Measurements from ENCODE around the gene ACOX3.
A peak's percentile ranks its signal among the peaks of the same experiment; 100 is the strongest.

Gene ACOX3

GRCh38 chr4:8376361-8377102 is 64.0 kb downstream of the ACOX3 start:
- H3K4me1 Mint-ChIP-seq = no peaks in the 10 kb centered on the region

GRCh38 chr4:8374851-8375649 is 65.5 kb downstream of the ACOX3 start:
- H3K4me1 Mint-ChIP-seq = no peaks in the 10 kb centered on the region
- ATAC-seq = no peak
- no peaks in the 10 kb centered on the region for H3K27me3 Mint-ChIP-seq
- H3K36me3 Mint-ChIP-seq (ENCODE audit: low read depth) = no peaks in the 10 kb centered on the region
- no peak for DNase-seq
- no peaks in the 10 kb centered on the region for H3K9me3 Mint-ChIP-seq
- no peak overlapping the region for H3K27ac Mint-ChIP-seq
- no peak overlapping the region for H3K4me3 Mint-ChIP-seq

More at GRCh38 chr4:8376361-8377102, 64.0 kb downstream of the ACOX3 start:
- no peak overlapping the region for H3K4me3 Mint-ChIP-seq
- no peaks in the 10 kb centered on the region for H3K36me3 Mint-ChIP-seq (ENCODE audit: low read depth)
- no peak overlapping the region for H3K27ac Mint-ChIP-seq
- H3K9me3 Mint-ChIP-seq = no peaks in the 10 kb centered on the region
- ATAC-seq = no peak
- no peak for DNase-seq
- no peaks in the 10 kb centered on the region for H3K27me3 Mint-ChIP-seq

GRCh38 chr4:8373973-8374545 is 66.5 kb downstream of the ACOX3 start:
- ATAC-seq (no peak), DNase-seq (no peak)
- H3K27ac Mint-ChIP-seq = no peak overlapping the region
- no peaks in the 10 kb centered on the region for H3K9me3 Mint-ChIP-seq
- H3K4me1 Mint-ChIP-seq = no peaks in the 10 kb centered on the region
- H3K36me3 Mint-ChIP-seq (ENCODE audit: low read depth) = no peaks in the 10 kb centered on the region
- no peak overlapping the region for H3K4me3 Mint-ChIP-seq
- no peaks in the 10 kb centered on the region for H3K27me3 Mint-ChIP-seq

DNA sequence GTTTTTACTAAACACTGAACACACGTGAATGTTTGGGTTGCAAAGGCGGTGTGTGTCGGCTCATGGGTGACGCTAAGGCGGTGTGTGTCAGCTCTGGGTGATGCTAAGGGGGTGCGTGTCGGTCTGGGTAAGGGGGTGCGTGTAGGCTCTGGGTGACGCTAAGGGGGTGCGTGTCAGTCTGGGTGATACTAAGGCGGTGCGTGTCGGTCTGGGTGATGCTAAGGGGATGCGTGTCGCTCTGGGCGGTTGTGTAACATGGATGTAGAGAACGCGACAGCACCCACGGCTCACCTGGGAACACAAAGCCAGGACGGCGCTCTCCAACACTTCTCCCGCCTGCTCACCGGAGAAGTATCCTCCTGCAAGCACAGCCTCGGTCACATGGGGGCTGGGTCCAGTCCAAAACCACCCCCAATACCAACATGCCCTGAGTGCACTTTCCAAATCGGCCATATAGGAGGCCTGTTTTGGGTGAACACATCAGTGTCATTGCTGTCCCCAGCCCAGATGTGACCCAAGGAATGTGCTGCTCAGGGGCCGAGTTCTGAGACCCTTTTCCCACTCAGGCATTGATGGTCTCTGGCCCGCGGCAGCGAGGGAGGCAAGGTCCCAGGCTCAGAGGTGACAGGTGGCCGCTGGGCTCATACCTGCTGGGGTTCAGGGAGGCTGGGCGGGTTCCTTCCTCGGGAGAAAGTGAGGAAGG is 67.1 kb downstream of the ACOX3 start:
- DNase-seq = no peak
- no peak for ATAC-seq
- Mint-ChIP-seq H3K4me1 (no peaks in the 10 kb centered on the region), H3K9me3 (no peaks in the 10 kb centered on the region), H3K4me3 (no peak overlapping the region), H3K27ac (no peak overlapping the region), H3K27me3 (no peaks in the 10 kb centered on the region), H3K36me3 (ENCODE audit: low read depth) (no peaks in the 10 kb centered on the region)

DNA sequence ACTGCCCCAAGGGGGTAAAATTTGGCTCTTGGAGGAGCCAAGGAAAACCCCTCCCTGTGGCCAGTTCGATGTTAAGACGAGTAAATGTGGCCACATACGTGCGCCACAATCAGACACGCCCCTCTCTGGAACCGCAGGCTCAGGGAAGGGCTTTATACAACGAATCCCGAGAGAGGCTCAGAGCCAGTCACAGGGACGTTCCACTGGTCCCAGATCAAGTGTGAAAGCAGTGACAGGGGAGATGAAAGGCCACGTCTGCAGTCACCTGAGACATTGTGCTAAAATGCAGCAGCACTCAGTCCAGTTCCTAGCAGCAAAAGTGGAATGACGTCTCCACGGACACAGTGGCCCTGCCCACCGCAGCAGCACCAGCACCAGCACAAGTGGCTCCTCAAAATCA is 68.0 kb downstream of the ACOX3 start:
- H3K4me1 Mint-ChIP-seq = no peaks in the 10 kb centered on the region
- no peaks in the 10 kb centered on the region for H3K9me3 Mint-ChIP-seq
- no peak overlapping the region for H3K4me3 Mint-ChIP-seq
- no peaks in the 10 kb centered on the region for H3K27me3 Mint-ChIP-seq
- ATAC-seq (no peak), DNase-seq (no peak)
- no peak overlapping the region for H3K27ac Mint-ChIP-seq
- H3K36me3 Mint-ChIP-seq (ENCODE audit: low read depth) = no peaks in the 10 kb centered on the region

DNA sequence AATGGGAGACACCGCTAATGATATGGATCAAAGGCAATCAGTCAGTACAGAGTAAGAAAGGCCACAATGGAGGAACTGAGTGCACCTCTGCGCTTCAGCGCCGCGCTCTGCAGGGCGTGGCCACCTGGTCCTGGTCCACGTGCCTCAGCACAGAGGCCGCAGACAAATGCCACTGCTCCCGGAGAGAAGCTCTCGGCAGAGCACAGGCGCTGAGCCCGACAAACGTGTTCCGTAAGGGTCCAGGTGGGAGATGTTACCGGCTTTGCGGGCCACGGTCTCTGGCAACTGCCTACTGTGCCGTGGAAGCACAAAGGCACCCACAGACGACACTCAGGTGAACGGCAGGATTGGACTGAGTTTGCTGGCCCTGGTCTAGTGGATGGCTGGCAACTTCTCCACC is 68.9 kb downstream of the ACOX3 start:
- no peak for DNase-seq
- peaks cover under 1% of the 10 kb centered on the region for H3K36me3 Mint-ChIP-seq (ENCODE audit: low read depth)
- no peaks in the 10 kb centered on the region for H3K4me1 Mint-ChIP-seq
- no peaks in the 10 kb centered on the region for H3K9me3 Mint-ChIP-seq
- no peak overlapping the region for H3K4me3 Mint-ChIP-seq
- no peaks in the 10 kb centered on the region for H3K27me3 Mint-ChIP-seq
- H3K27ac Mint-ChIP-seq = no peak overlapping the region
- ATAC-seq = no peak

DNA sequence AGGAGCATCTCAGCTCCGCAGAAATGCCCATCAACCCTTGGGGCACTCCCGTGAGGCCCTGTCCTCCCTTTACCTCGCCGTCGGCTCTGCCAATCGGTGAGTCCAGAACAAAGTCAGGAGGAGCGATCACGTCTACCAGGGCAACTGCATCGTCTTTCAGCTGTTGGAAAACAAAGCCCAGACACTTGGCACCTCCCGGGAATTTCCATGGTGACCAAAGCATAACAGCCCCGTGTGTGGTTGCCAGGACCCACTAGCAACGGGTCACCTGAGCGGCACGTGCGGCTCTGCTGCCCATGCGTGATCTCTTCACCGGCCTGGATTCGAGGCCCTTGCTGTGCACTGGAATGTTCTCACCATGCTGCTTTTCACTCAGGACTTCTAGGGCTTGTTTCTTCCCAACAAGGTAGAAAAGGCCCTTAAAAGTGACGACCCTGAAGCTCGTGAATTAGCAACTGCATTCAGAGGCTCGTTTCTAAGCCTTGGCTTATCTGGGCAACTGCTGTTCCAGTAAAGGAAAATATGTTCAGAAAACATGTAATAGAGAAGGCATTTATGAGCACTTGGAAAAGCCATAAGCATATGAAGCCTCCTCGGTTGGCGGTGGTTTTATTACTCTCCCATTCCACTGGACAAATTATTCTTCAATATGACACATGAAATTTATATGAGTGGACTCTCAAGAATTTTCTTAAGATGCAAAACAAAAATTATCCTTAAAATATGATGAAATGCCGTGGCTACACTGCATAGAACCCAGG is 69.5 kb downstream of the ACOX3 start:
- Mint-ChIP-seq H3K4me1 (no peaks in the 10 kb centered on the region), H3K27ac (no peak overlapping the region), H3K4me3 (no peak overlapping the region), H3K9me3 (no peaks in the 10 kb centered on the region), H3K36me3 (ENCODE audit: low read depth) (peaks cover 4% of the 10 kb centered on the region), H3K27me3 (no peaks in the 10 kb centered on the region)
- ATAC-seq (no peak), DNase-seq (no peak)

DNA sequence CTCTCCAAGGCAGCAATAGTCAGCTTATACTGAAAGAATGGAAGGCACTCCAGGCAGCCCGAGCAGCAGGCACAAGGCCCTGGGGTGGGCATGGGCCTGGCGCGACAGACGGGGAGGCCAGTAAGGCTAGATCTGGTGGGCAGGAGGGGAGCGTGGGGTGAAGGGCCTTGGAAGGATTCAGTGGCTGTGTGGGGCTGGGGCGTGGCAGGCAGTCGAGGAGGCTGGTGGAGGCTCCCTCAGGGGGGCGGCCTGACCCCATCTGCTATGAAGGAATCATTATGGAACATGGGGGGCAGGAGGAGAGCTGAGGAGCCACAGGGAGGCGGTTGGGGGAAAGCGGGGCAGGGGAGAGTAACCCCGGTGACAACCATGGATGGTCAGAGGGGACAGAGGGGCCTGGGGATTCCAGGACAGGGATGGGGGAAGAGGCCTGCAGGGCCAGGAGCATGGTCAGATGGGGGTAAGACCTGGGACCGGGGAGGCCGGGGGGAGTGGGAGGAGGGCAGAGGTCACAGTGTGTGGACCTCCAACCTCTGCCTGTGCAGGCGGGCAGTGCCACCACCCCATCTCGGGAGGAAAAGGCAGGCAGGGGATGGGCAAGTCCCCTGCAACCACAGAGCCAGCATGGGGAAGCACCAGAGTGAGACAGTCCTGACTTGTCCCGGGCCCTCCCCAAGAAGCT is 70.3 kb downstream of the ACOX3 start:
- H3K36me3 Mint-ChIP-seq (ENCODE audit: low read depth) = peaks cover 4% of the 10 kb centered on the region
- H3K4me1 Mint-ChIP-seq = no peaks in the 10 kb centered on the region
- H3K27me3 Mint-ChIP-seq = no peaks in the 10 kb centered on the region
- H3K27ac Mint-ChIP-seq = no peak overlapping the region
- DNase-seq (no peak), ATAC-seq (no peak)
- H3K9me3 Mint-ChIP-seq = no peaks in the 10 kb centered on the region
- H3K4me3 Mint-ChIP-seq = no peak overlapping the region

- Mint-ChIP-seq H3K27me3 (no peaks in the 10 kb centered on the region), H3K4me3 (no peak overlapping the region), H3K27ac (no peak overlapping the region), H3K4me1 (no peaks in the 10 kb centered on the region), H3K9me3 (no peaks in the 10 kb centered on the region), H3K36me3 (ENCODE audit: low read depth) (peaks cover 5% of the 10 kb centered on the region)
- DNase-seq (no peak), ATAC-seq (peak; percentile 23)
These were observed 71.0 kb downstream of the ACOX3 start for GRCh38 chr4:8369426-8370105.

- H3K4me3 Mint-ChIP-seq = no peak overlapping the region
- H3K27ac Mint-ChIP-seq = no peak overlapping the region
- no peaks in the 10 kb centered on the region for H3K27me3 Mint-ChIP-seq
- ATAC-seq (no peak), DNase-seq (no peak)
- H3K36me3 Mint-ChIP-seq (ENCODE audit: low read depth) = peaks cover 10% of the 10 kb centered on the region
- H3K9me3 Mint-ChIP-seq = no peaks in the 10 kb centered on the region
- H3K4me1 Mint-ChIP-seq = no peaks in the 10 kb centered on the region
These were observed 71.5 kb downstream of the ACOX3 start for GRCh38 chr4:8368998-8369397.

GRCh38 chr4:8368061-8368481 is 72.5 kb downstream of the ACOX3 start:
- ATAC-seq = no peak
- no peak overlapping the region for H3K27ac Mint-ChIP-seq

GRCh38 chr4:8366601-8367000 is 73.9 kb downstream of the ACOX3 start:
- ATAC-seq = no peak
- Mint-ChIP-seq H3K27me3 (no peaks in the 10 kb centered on the region), H3K36me3 (ENCODE audit: low read depth) (peaks cover 13% of the 10 kb centered on the region), H3K27ac (no peak overlapping the region), H3K4me1 (no peaks in the 10 kb centered on the region), H3K4me3 (no peak overlapping the region), H3K9me3 (no peaks in the 10 kb centered on the region)
- DNase-seq = no peak

More at GRCh38 chr4:8368061-8368481, 72.5 kb downstream of the ACOX3 start:
- H3K4me1 Mint-ChIP-seq = no peaks in the 10 kb centered on the region
- no peak for DNase-seq
- H3K36me3 Mint-ChIP-seq (ENCODE audit: low read depth) = peaks cover 13% of the 10 kb centered on the region
- no peak overlapping the region for H3K4me3 Mint-ChIP-seq
- no peaks in the 10 kb centered on the region for H3K9me3 Mint-ChIP-seq
- no peaks in the 10 kb centered on the region for H3K27me3 Mint-ChIP-seq

GRCh38 chr4:8365951-8366350 is 74.6 kb downstream of the ACOX3 start:
- no peak overlapping the region for H3K27ac Mint-ChIP-seq
- ATAC-seq (no peak), DNase-seq (no peak)
- no peaks in the 10 kb centered on the region for H3K27me3 Mint-ChIP-seq
- no peak overlapping the region for H3K4me3 Mint-ChIP-seq
- H3K36me3 Mint-ChIP-seq (ENCODE audit: low read depth) = peaks cover 13% of the 10 kb centered on the region
- H3K4me1 Mint-ChIP-seq = no peaks in the 10 kb centered on the region
- H3K9me3 Mint-ChIP-seq = no peaks in the 10 kb centered on the region
